ENCODE results near the gene CALN1. TPM values are rescaled to one million over a fixed set of nuclear protein-coding genes. Genes with fewer than 3 reads are reported as not detected.

The CALN1 gene
- total RNA-seq, 1 donor from 2014 or later, result not detected

- Mint-ChIP-seq H3K36me3 (ENCODE audit: unreplicated experiment) (no peaks in the 10 kb centered on the region), H3K27ac (ENCODE audit: unreplicated experiment) (no peak overlapping the region), H3K4me1 (ENCODE audit: unreplicated experiment) (no peaks in the 10 kb centered on the region), H3K9me3 (ENCODE audit: unreplicated experiment) (peaks cover 33% of the 10 kb centered on the region), H3K27me3 (ENCODE audit: unreplicated experiment) (no peaks in the 10 kb centered on the region), H3K4me3 (ENCODE audit: unreplicated experiment) (no peak overlapping the region)
- no peak for DNase-seq (ENCODE audit: extremely low spot score, unreplicated experiment)
- TF ChIP-seq CTCF (IDR thresholded peaks at IDR 0.05), result no peak
Observed at GRCh38 chr7:72268796-72269195, 143.3 kb downstream of the CALN1 start.

- DNase-seq (ENCODE audit: extremely low spot score, unreplicated experiment), result no peak
- Mint-ChIP-seq H3K27ac (ENCODE audit: unreplicated experiment) (no peak overlapping the region), H3K4me1 (ENCODE audit: unreplicated experiment) (no peaks in the 10 kb centered on the region), H3K9me3 (ENCODE audit: unreplicated experiment) (peaks cover 37% of the 10 kb centered on the region), H3K36me3 (ENCODE audit: unreplicated experiment) (no peaks in the 10 kb centered on the region), H3K4me3 (ENCODE audit: unreplicated experiment) (no peak overlapping the region), H3K27me3 (ENCODE audit: unreplicated experiment) (no peaks in the 10 kb centered on the region)
- TF ChIP-seq CTCF (IDR thresholded peaks at IDR 0.05), result no peak
Observed at GRCh38 chr7:72268090-72268489, 144.0 kb downstream of the CALN1 start.

GRCh38 chr7:72267291-72267800 is 144.8 kb downstream of the CALN1 start:
- Mint-ChIP-seq H3K4me3 (ENCODE audit: unreplicated experiment) (no peak overlapping the region), H3K27me3 (ENCODE audit: unreplicated experiment) (no peaks in the 10 kb centered on the region), H3K4me1 (ENCODE audit: unreplicated experiment) (no peaks in the 10 kb centered on the region), H3K27ac (ENCODE audit: unreplicated experiment) (no peak overlapping the region), H3K36me3 (ENCODE audit: unreplicated experiment) (no peaks in the 10 kb centered on the region), H3K9me3 (ENCODE audit: unreplicated experiment) (peaks cover 36% of the 10 kb centered on the region)
- TF ChIP-seq CTCF (IDR thresholded peaks at IDR 0.05), result no peak
- DNase-seq (ENCODE audit: extremely low spot score, unreplicated experiment), result no peak

- H3K9me3 Mint-ChIP-seq (ENCODE audit: unreplicated experiment), result peaks cover 36% of the 10 kb centered on the region
- no peak for TF ChIP-seq CTCF (IDR thresholded peaks at IDR 0.05)
- H3K4me1 Mint-ChIP-seq (ENCODE audit: unreplicated experiment), result no peaks in the 10 kb centered on the region
- no peak for DNase-seq (ENCODE audit: extremely low spot score, unreplicated experiment)
- no peak overlapping the region for H3K27ac Mint-ChIP-seq (ENCODE audit: unreplicated experiment)
- H3K27me3 Mint-ChIP-seq (ENCODE audit: unreplicated experiment), result no peaks in the 10 kb centered on the region
- no peaks in the 10 kb centered on the region for H3K36me3 Mint-ChIP-seq (ENCODE audit: unreplicated experiment)
- H3K4me3 Mint-ChIP-seq (ENCODE audit: unreplicated experiment), result no peak overlapping the region
Observed at GRCh38 chr7:72266771-72267170, 145.4 kb downstream of the CALN1 start.

GRCh38 chr7:72265071-72265904 is 146.8 kb downstream of the CALN1 start:
- no peaks in the 10 kb centered on the region for H3K27me3 Mint-ChIP-seq (ENCODE audit: unreplicated experiment)
- H3K4me3 Mint-ChIP-seq (ENCODE audit: unreplicated experiment), result no peak overlapping the region
- no peak for TF ChIP-seq CTCF (IDR thresholded peaks at IDR 0.05)
- no peaks in the 10 kb centered on the region for H3K4me1 Mint-ChIP-seq (ENCODE audit: unreplicated experiment)
- no peak for DNase-seq (ENCODE audit: extremely low spot score, unreplicated experiment)
- H3K9me3 Mint-ChIP-seq (ENCODE audit: unreplicated experiment), result peaks cover 30% of the 10 kb centered on the region
- no peak overlapping the region for H3K27ac Mint-ChIP-seq (ENCODE audit: unreplicated experiment)
- no peaks in the 10 kb centered on the region for H3K36me3 Mint-ChIP-seq (ENCODE audit: unreplicated experiment)

Data from osteocyte (in vitro differentiated cells).